Measurements from ENCODE around the gene CPNE9.
A peak's percentile ranks its signal among the peaks of the same experiment; 100 is the strongest.

CPNE9 gene

GRCh38 chr3:9727743-9728142, 24.1 kb downstream of the CPNE9 start:
- Histone ChIP-seq H3K4me3 (IDR thresholded peaks at IDR 0.05; ENCODE audit: insufficient read depth, low read depth, low read length) (no peak overlapping the region), H3K36me3 (ENCODE audit: insufficient read depth) (no peaks in the 10 kb centered on the region), H3K79me2 (ENCODE audit: insufficient read depth, low read depth) (peaks cover 10% of the 10 kb centered on the region), H3K4me1 (ENCODE audit: low read depth, poor library complexity, severe bottlenecking) (peaks cover 2% of the 10 kb centered on the region), H3K27ac (no peak overlapping the region), H3K4me2 (no peak overlapping the region), H2AFZ (ENCODE audit: low read depth) (no peak overlapping the region), H3K27me3 (ENCODE audit: insufficient read depth, low read depth) (no peaks in the 10 kb centered on the region), H4K20me1 (ENCODE audit: insufficient read depth) (no peaks in the 10 kb centered on the region), H3K9ac (no peak overlapping the region)
- TF ChIP-seq, protein P1, sequence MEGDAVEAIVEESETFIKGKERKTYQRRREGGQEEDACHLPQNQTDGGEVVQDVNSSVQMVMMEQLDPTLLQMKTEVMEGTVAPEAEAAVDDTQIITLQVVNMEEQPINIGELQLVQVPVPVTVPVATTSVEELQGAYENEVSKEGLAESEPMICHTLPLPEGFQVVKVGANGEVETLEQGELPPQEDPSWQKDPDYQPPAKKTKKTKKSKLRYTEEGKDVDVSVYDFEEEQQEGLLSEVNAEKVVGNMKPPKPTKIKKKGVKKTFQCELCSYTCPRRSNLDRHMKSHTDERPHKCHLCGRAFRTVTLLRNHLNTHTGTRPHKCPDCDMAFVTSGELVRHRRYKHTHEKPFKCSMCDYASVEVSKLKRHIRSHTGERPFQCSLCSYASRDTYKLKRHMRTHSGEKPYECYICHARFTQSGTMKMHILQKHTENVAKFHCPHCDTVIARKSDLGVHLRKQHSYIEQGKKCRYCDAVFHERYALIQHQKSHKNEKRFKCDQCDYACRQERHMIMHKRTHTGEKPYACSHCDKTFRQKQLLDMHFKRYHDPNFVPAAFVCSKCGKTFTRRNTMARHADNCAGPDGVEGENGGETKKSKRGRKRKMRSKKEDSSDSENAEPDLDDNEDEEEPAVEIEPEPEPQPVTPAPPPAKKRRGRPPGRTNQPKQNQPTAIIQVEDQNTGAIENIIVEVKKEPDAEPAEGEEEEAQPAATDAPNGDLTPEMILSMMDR (conservative IDR thresholded peaks at IDR 0.05; ENCODE audit: low read depth, low read length): no peak

GRCh38 chr3:9729419-9729818, 25.8 kb downstream of the CPNE9 start:
- no peak overlapping the region for H3K4me2 ChIP-seq
- no peaks in the 10 kb centered on the region for H3K36me3 ChIP-seq (ENCODE audit: insufficient read depth)
- H3K79me2 ChIP-seq (ENCODE audit: insufficient read depth, low read depth): peaks cover 20% of the 10 kb centered on the region
- H4K20me1 ChIP-seq (ENCODE audit: insufficient read depth): no peaks in the 10 kb centered on the region
- H2AFZ ChIP-seq (ENCODE audit: low read depth): no peak overlapping the region
- TF ChIP-seq, protein P1 (conservative IDR thresholded peaks at IDR 0.05; ENCODE audit: low read depth, low read length): no peak
- peaks cover 9% of the 10 kb centered on the region for H3K4me1 ChIP-seq (ENCODE audit: low read depth, poor library complexity, severe bottlenecking)
- H3K4me3 ChIP-seq (IDR thresholded peaks at IDR 0.05; ENCODE audit: insufficient read depth, low read depth, low read length): no peak overlapping the region
- no peaks in the 10 kb centered on the region for H3K27me3 ChIP-seq (ENCODE audit: insufficient read depth, low read depth)
- no peak overlapping the region for H3K9ac ChIP-seq
- H3K27ac ChIP-seq: no peak overlapping the region

- no peak overlapping the region for H3K4me3 ChIP-seq (IDR thresholded peaks at IDR 0.05; ENCODE audit: insufficient read depth, low read depth, low read length)
- no peaks in the 10 kb centered on the region for H3K36me3 ChIP-seq (ENCODE audit: insufficient read depth)
- H4K20me1 ChIP-seq (ENCODE audit: insufficient read depth): no peaks in the 10 kb centered on the region
- peak overlapping the region; percentile 19; the same call in 1 of the 2 replicates for H3K4me2 ChIP-seq
- peak overlapping the region; percentile 67; the same call in 1 of the 2 replicates for H2AFZ ChIP-seq (ENCODE audit: low read depth)
- no peaks in the 10 kb centered on the region for H3K27me3 ChIP-seq (ENCODE audit: insufficient read depth, low read depth)
- peaks cover 20% of the 10 kb centered on the region for H3K79me2 ChIP-seq (ENCODE audit: insufficient read depth, low read depth)
- no peak overlapping the region for H3K27ac ChIP-seq
- TF ChIP-seq, protein P1 (conservative IDR thresholded peaks at IDR 0.05; ENCODE audit: low read depth, low read length): no peak
- peaks cover 9% of the 10 kb centered on the region for H3K4me1 ChIP-seq (ENCODE audit: low read depth, poor library complexity, severe bottlenecking)
- no peak overlapping the region for H3K9ac ChIP-seq
Observed at GRCh38 chr3:9730657-9731205, 27.1 kb downstream of the CPNE9 start.

DNA sequence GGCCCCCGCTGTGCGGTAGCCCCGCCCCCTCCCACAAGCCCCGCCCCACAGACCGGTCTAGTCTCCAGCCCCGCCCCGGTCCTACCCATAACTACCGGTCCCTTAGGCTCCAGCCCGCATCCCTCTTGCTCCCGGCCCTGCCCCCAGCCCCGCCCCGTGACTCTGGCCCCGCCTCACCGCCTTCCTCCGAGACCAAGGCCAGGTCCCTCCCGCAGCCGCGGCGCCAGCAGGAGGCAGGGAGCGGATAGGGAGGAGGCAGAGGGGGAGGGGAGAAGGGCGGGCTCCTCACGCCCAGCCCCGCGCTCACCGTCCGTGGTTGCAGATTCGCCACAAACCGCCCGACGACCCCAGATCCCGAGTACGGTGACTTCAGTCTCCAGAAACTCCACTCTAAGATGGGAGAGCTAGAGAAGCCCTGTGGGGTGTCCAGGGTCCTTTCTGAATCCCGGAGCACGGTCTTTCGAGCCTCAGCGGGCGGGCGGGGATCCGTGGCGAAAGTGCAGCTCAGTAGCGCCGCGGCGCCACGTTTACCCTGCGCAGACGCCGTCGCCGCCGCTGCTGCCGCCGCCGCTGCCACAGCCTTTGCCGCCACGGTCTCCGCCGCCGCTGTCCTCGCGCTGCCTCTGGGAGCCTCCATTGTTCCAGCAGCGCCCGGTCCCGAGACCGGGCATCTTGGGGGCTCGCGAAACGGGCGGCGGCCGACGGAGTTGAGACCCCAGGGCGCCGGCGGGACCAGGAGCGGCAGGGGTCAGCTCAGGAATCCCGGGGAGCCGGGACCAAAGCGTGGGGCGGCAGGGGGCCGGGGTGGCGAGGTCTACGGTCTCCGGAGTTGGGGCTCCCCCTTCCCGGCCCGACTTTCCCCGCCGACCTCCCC, 27.8 kb downstream of the CPNE9 start, which contains the start of gene BRPF1:
TSS of gene BRPF1 (plus strand) at position 530 of the 874 bp plus-strand sequence. CDS start 2,406 bp downstream, outside the sequence.
- H3K27me3 ChIP-seq (ENCODE audit: insufficient read depth, low read depth): no peaks in the 10 kb centered on the region
- H3K4me3 ChIP-seq (IDR thresholded peaks at IDR 0.05; ENCODE audit: insufficient read depth, low read depth, low read length): peak within 1 kb of the TSS; percentile 84
- no peaks in the 10 kb centered on the region for H4K20me1 ChIP-seq (ENCODE audit: insufficient read depth)
- TF ChIP-seq, protein P1 (conservative IDR thresholded peaks at IDR 0.05; ENCODE audit: low read depth, low read length): no peak
- H3K36me3 ChIP-seq (ENCODE audit: insufficient read depth): no peaks in the 10 kb centered on the region
- H3K4me1 ChIP-seq (ENCODE audit: low read depth, poor library complexity, severe bottlenecking): peaks cover 9% of the 10 kb centered on the region
- H3K79me2 ChIP-seq (ENCODE audit: insufficient read depth, low read depth): peaks cover 20% of the 10 kb centered on the region
- peak within 1 kb of the TSS; percentile 92 for H3K9ac ChIP-seq
- H3K4me2 ChIP-seq: peak within 1 kb of the TSS; percentile 95
- peak within 1 kb of the TSS; percentile 81 for H3K27ac ChIP-seq
- H2AFZ ChIP-seq (ENCODE audit: low read depth): peak within 1 kb of the TSS; percentile 67; the same call in 1 of the 2 replicates
